ENCODE results near the gene ILDR2.
"Not testable (repeated sequence)": the region's sequence is repeated elsewhere in the genome, so short reads cannot be mapped to it uniquely, and the experiment has no call there.

ILDR2 gene

DNA sequence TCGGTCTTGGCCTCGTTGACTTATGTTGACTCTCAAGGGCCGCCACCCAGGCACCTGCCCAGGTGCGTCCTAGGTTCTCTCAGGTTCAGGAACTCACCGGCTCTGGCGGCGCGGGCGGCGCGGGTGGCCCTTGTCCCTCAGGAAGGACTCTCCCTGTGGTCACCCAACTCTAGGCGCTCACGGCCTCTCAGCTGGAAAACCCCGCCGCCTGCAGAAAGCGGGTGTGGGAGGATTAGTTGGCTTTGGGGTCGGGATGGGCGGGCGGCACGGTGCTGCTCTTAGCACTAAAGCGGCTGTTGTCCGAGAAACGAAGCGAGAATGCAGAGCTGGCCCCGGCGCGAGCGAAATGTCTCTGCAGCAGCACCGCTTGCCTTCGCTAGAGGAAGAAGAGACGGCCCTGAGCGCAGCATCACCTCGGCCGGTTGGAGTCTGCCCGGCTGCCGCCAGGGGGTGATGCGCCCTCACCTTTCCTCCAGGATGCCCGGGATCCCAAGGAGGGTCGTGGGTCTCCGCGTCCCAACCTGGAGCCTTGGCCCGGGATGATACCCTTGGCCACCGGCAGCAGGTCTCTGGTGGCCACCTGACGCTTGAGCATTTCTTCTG is 91.2 kb downstream of the ILDR2 start:
- DNase-seq: no peak

DNA sequence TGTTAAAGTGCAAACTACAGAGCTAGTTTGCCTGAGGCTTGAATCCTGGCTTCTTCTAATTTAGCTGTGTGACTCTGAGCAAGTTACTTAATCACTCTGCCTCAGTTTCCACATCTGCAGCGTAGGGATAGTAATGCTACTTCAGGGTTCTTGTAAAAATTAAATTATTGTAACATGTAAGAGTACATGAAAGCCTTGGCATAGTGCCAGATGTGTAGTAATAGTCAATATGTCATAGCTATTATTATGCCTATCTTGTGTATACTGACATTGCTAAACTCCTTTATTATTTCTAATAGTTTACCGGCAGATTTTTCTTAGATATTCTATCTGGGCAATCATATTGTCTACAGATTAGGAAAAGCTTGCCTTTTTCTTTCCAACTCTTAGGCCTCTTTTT is 92.4 kb downstream of the ILDR2 start:
- DNase-seq: no peak

DNA sequence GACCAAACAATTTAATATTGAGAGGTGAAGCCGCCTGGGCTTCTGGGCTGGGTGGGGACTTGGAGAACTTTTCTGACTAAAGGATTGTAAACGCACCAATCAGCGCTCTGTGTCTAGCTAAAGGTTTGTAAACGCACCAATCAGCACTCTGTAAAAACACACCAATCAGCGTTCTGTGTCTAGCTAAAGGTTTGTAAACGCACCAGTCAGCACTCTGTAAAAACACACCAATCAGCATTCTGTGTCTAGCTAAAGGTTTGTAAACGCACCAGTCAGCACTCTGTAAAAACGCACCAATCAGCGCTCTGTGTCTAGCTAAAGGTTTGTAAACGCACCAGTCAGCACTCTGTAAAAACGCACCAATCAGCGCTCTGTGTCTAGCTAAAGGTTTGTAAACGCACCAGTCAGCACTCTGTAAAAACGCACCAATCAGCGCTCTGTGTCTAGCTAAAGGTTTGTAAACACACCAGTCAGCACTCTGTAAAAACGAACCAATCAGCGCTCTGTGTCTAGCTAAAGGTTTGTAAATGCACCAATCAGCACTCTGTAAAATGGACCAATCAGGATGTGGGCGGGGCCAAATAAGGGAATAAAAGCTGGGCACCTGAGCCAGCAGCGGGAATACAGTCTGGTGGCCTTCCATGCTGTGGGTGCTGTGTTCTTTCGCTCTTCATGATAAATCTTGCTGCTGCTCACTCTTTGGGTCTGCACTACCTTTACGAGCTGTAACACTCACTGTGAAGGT is 97.0 kb downstream of the ILDR2 start:
- DNase-seq: not testable (repeated sequence)

DNA sequence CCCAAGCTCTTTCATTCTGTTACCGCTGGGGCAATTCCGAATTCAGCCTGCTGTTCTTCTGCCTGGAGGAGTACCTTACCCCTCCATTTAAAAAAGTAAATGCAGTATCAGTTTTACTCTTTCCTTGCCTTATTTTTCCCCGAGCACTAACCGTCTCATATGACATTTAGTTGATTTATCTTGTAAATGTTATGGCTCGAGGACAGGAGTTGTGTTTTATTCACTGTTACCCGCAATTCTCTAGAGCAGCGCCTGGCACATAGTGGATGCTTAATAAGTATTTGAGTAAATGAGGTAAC is 98.9 kb downstream of the ILDR2 start:
- DNase-seq: no peak

DNA sequence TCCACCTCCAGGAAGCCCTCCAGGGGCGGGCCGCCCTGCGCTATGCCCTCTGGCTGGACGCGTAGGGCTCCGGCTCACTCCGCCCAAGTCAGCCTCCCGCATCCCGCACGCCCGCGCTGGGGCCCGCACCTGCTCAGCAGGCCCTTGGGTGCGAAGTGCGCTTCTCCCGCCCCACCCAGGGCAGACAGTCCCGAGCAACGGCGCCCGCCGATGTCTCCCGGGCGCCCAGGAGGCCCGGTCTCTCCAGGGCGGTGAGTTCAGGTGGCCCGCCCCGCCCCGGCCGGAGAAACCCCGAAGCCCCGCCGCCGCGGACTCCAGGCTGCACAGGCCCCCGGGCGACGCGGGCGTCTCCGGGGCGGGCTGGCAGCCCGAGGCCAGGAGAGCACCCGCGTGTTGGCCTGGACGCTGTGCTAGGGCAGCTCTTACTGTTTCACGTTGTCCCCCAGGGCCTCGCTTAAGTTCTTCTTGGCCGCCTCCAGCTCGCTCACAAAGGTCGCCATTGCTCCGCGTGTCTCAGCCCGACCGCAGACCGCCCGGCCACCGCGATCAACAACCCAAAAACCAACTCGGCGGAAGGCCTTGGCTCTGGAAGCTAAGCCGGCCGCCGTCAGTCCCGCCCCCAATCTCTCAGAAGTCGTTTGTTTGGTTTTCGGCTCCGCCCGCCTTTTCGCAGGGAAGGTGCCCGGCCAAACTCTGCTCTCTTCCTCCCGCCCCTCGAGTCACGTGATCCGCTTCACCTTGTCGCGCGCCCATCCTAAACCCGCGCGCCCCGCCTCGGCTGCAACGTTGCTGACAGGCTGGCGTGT is 99.4 kb downstream of the ILDR2 start, which contains the start of gene TADA1:
TADA1 (minus strand) TSS at position 531 of the 806 bp plus-strand sequence; CDS start at position 500, 31 bp downstream.
- DNase-seq: peak; percentile 99

DNA sequence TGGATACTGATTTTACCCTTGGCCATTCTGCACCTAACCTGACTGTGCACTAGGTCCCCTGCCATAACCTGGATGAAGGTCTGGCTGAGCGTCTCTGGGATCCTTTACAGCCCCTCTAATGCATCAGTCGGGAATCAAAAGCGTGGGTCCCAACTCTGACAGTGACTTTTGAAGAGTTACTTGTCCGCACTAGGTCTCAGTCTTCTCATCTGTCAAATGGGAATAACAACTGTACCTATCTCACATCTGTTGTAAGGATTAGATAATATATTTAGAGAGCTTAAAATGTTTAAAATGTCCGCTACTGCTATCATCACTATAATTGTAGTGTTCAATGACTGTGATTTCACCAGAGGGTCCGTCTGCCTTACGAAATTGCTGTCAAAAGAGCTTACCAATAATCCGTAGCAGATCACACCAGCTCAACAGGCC is 100.0 kb downstream of the ILDR2 start:
- no peak for DNase-seq

DNA sequence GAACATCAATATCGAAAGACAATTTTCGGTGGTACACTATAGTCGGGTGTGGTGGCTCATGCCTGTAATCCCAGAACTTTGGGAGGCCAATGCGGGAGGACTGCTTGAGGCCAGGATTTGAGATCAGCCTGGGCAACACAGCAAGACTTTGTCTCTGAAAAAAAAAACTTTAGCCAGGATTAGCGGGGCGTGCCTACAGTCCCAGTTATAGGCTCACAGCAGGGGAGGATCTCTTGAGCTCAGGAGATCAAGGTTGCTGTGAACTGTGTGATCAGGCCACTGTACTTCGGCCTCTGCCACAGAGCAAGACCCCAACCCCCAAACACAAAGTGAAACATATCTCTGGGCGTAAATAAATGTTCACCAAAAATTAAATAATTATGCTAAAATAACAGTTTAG is 100.9 kb downstream of the ILDR2 start:
- no peak for DNase-seq

DNA sequence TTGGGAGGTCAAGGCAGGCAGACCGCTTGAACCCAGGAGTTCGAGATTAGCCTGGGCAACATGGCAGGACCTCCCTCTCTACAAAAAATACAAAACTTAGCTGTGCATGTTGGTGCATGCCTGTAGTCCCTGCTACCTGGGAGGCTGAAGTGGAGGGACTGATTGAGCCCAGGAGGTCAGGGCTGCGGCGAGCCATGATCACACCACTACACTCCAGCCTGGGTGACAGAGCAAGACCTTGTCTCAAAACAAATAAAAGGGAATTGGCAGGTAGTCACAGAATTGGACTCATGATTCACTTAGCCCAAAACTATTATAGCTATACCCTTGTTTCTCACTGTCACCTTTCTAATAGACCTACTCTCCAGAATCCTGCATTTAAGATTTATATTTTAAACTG is 104.8 kb downstream of the ILDR2 start:
- no peak for DNase-seq

DNA sequence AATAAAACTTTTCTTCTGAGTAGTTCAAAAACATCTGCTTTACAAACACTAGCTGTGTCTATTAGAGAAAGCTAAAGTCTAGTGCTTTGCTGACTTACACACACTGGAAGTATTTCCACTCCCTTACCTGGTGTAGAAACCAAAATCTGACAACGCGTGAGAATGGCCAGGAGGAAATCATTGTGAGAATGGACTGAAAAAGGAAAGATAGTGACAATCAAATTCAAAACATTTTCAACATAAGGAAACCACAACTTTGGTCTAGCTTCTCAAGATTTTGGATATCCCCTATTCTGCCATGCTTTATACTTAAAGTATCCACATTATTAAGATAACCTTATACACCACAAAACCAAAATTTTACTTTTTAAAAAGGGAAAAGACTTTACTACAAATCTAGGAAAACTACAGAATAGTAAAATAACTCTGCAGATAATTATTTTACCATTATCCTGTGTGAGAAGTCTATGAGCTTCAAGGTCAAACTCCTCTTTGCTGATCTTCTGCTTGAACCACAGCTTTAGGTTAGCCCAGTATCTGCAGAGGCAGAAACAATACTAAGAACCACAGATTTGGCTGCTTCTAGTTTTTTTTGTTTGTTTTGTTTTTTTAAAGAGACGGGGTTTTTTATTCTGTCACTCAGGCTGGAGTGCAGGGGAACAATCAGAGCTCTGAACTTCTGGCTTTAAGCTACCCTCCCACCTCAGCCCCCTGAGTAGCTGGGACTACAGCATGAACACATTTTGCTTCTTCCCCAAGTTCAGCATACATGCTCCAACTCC is 105.8 kb downstream of the ILDR2 start:
- DNase-seq: no peak

DNA sequence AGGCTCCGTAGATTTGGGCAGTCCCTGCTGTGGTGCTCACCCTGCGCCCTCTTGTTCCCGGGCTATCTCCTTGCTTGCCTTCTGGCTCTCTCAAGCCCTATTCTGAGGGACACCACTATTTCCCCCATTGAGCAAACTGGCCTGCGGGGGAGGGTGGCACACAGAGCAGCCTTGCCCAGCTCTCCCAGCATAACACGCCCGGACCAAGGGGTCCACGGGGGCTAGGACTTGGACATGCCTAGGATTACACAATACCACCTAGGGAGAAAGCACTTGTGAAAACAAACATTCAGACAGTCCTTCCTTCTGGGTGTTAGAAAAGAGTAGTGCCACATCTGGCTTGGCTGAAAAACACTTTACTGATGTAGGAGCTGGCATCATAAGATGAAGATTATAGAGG is 106.7 kb downstream of the ILDR2 start:
- DNase-seq: no peak

DNA sequence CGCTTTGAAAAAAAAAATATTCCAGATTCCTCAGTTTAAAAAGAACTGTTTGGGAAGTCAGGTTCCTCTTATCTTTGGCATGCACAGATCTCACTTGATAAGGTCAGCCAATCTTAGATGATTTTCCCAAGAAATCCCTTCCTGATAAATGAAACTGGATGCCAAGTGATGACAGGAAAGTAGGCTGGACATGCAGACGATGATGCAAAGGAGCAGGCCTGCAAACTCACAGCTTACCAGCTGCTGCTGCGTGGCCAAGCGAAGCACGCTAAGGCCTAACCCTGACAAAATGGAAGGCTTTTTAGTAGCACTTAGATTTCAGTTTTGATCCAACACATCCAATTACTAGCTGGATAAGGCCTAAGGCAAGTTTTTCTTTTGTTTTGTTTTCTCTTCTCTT is 109.4 kb downstream of the ILDR2 start:
- no peak for DNase-seq

DNA sequence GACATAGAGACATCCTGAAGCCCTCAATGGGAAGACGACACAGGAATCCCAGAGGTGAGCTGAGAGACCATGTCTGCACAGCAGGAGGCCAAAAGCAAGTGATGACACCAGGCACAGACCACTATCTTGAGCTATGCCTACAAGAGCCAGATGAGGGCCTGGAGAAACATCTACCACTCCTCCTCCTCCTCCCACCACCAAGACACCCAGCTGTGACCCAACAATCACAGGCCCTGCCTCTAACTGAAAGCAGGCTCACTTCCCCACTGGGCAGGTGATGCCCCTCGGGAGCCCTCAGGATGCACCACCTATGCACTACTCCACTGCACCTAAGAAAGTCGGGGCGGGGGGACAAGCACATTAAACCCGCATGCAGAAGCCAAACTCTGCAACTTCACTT is 115.7 kb downstream of the ILDR2 start:
- DNase-seq: no peak

DNA sequence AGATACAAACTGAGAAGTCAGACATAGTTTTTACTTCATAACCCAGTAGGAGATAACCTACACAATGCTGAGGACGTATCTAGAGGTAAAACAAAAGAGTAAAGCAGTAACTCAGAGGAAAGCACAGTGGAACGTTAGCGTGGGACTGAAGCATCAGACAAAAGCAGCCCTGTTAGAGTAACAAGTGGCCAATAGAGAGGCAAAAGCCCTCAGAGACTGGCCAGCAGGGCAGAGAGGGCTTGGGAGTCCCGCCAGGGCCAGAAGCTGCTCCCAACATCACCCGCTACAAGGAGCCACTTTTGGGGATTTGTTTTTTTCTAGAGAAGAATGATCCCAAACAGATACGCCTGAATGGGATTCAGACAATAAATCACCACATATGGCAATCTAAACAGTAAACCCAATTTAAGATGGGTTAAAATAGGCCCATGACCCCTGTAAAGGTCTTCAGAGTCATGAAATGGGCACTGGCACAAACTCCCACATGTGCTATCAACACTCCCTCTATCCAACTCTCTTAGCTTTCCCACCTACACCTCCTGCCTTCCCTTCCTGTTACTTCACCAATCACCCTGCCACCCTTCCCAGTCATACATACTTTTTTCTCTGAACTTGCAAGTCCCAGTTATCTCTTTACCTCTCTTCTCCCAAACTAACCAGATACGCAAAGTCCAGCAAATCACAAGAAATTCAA is 116.5 kb downstream of the ILDR2 start:
- DNase-seq: no peak
